Measurements from ENCODE around the gene ACACA. TPM values are rescaled to one million over a fixed set of nuclear protein-coding genes. Genes with fewer than 3 reads are reported as not detected.

The ACACA gene
- total and polyA plus RNA-seq, 9 of the 15 experiments (the other 6 are each of a cell fraction or from before 2014, with no cell fraction given): 35.9 to 135 (median 88.4) TPM

GRCh38 chr17:37118366-37119137, 288.1 kb downstream of the ACACA start:
- no peak overlapping the region for H3K4me3 ChIP-seq
- BruUV-seq (replicated peaks): no TSS peak
- no peak overlapping the region for H3K27ac ChIP-seq (ENCODE audit: extremely low read depth, low read depth, low read length)
- no peak overlapping the region for H3K4me2 ChIP-seq (ENCODE audit: insufficient read depth, low read length)
- H3K27me3 ChIP-seq (ENCODE audit: control insufficient read depth in 2 of 2, insufficient read depth in 2 of 2, low read length in 2 of 2): no peaks in the 10 kb centered on the region
- H3K4me1 ChIP-seq (replicated peaks in 1 of 2; ENCODE audit: control insufficient read depth in 2 of 2, insufficient read depth in 2 of 2, low read length in 2 of 2): no peaks in the 10 kb centered on the region
- H3K9me1 ChIP-seq (ENCODE audit: control insufficient read depth, insufficient read depth, low read length): no peaks in the 10 kb centered on the region
- H3K9ac ChIP-seq (ENCODE audit: insufficient read depth in 1 of 2, low read depth in 2 of 2, low read length in 2 of 2): no peak overlapping the region
- FAIRE-seq: no peak
- H4K20me1 ChIP-seq (replicated peaks; ENCODE audit: control insufficient read depth, insufficient read depth, low read length): no peaks in the 10 kb centered on the region
- no peak for DNase-seq (ENCODE audit: extremely low read depth in 1 of 4, low spot score in 3 of 4)
- 69% methylated on average over 3 of the region's 3 CpGs for WGBS (ENCODE audit: insufficient coverage, low coverage, missing lambda C conversion rate)
- no peak for ATAC-seq
- ChIA-PET CTCF (ENCODE audit: low intra/inter-chr PET ratio) (no interaction called here), POLR2A (interaction anchor here (0.8 kb wide), 1 partner anchor 18 kb away, joined by 3 read pairs; no protein-coding TSS in a partner anchor)
- no peaks in the 10 kb centered on the region for H3K79me2 ChIP-seq (ENCODE audit: control insufficient read depth, insufficient read depth, low read length)
- TF ChIP-seq CHD4 (IDR thresholded peaks at IDR 0.05; ENCODE audit: insufficient read depth, insufficient replicate concordance, low read depth, low read length, poor library complexity, severe bottlenecking): no peak
- no peak for TF ChIP-seq MCM3 (IDR thresholded peaks at IDR 0.05)
- TF ChIP-seq FOSL1 (tag; conservative IDR thresholded peaks at IDR 0.05): no peak
- 0 out of 2 replicates have a peak, but pooled peaks have one; percentile 30 for TF ChIP-seq NFIC (IDR thresholded peaks at IDR 0.05)
- no peak for TF ChIP-seq CXXC5 (CRISPR knock-in tag; IDR thresholded peaks at IDR 0.05)
- no peak for TF ChIP-seq ZNF707 (CRISPR knock-in tag; conservative IDR thresholded peaks at IDR 0.05)
- TF ChIP-seq TCFL5 (CRISPR knock-in tag; conservative IDR thresholded peaks at IDR 0.05): no peak
- in situ Hi-C loops (cut with MboI): no loop called here
- H2AFZ ChIP-seq (ENCODE audit: low read depth, low read length): no peak overlapping the region
- H3K9me3 ChIP-seq (replicated peaks; ENCODE audit: control insufficient read depth, insufficient read depth, low read depth, low read length): no peaks in the 10 kb centered on the region
- intact Hi-C loops (cut with micrococcal nuclease): no loop called here
- peaks cover 96% of the 10 kb centered on the region for H3K36me3 ChIP-seq (ENCODE audit: control insufficient read depth, insufficient read depth, low read length)

Measured in K562 (cell line).